RPMI8226 (cell line): ENCODE data around the gene RASGEF1C.

ENCODE experiments used
- DNase-seq: peaks from one replicate; pipeline ENCODE4 v3.0.0-alpha.2; 2015

The RASGEF1C gene

GRCh38 chr5:180179442-180180420 lies 29.3 kb downstream of the RASGEF1C start:
- DNase-seq, result no peak

GRCh38 chr5:180178531-180179441 lies 30.2 kb downstream of the RASGEF1C start:
- DNase-seq, result no peak

- DNase-seq, result no peak
Measured at GRCh38 chr5:180176191-180176590, 32.8 kb downstream of the RASGEF1C start.

- no peak for DNase-seq
Measured at GRCh38 chr5:180175015-180175431, 34.0 kb downstream of the RASGEF1C start.

- DNase-seq, result no peak
Measured at GRCh38 chr5:180174587-180174972, 34.4 kb downstream of the RASGEF1C start.

GRCh38 chr5:180173875-180174586 lies 35.0 kb downstream of the RASGEF1C start:
- DNase-seq, result no peak

GRCh38 chr5:180173198-180173544 lies 35.8 kb downstream of the RASGEF1C start:
- DNase-seq, result no peak

- DNase-seq, result peak; percentile 50
Measured at GRCh38 chr5:180172447-180173197, 36.4 kb downstream of the RASGEF1C start.

GRCh38 chr5:180171568-180172094 lies 37.4 kb downstream of the RASGEF1C start:
- DNase-seq, result no peak

GRCh38 chr5:180170810-180171567 lies 38.0 kb downstream of the RASGEF1C start:
- DNase-seq, result no peak

- peak; percentile 23 for DNase-seq
Measured at GRCh38 chr5:180170106-180170809, 38.8 kb downstream of the RASGEF1C start.

- no peak for DNase-seq
Measured at GRCh38 chr5:180169248-180170105, 39.5 kb downstream of the RASGEF1C start.

GRCh38 chr5:180168758-180169157 lies 40.3 kb downstream of the RASGEF1C start:
- DNase-seq, result no peak

GRCh38 chr5:180166176-180166575 lies 42.8 kb downstream of the RASGEF1C start:
- no peak for DNase-seq

- DNase-seq, result no peak
Measured at GRCh38 chr5:180162304-180162661, 46.7 kb downstream of the RASGEF1C start.

GRCh38 chr5:180161420-180162303 lies 47.3 kb downstream of the RASGEF1C start:
- peak; percentile 51 for DNase-seq

- DNase-seq, result no peak
Measured at GRCh38 chr5:180160789-180161188, 48.2 kb downstream of the RASGEF1C start.

- DNase-seq, result no peak
Measured at GRCh38 chr5:180160215-180160614, 48.8 kb downstream of the RASGEF1C start.
